ENCODE data around the gene ADAM22. TPM values are rescaled to one million over a fixed set of nuclear protein-coding genes. Genes with fewer than 3 reads are reported as not detected.

The ADAM22 gene
- total and polyA plus RNA-seq, 10 of the 15 experiments (the other 5 are each of a cell fraction or from before 2014, with no cell fraction given): 1.4 to 24.5 (median 7.6) TPM

GRCh38 chr7:88015309-88015708, 81.3 kb downstream of the ADAM22 start (continued):
- no peak for TF ChIP-seq ZNF687 (IDR thresholded peaks at IDR 0.05)
- no peak for TF ChIP-seq BCL3 (IDR thresholded peaks at IDR 0.05; ENCODE audit: borderline replicate concordance, insufficient read depth, low read depth, low read length, poor library complexity, severe bottlenecking)
- no peak for TF ChIP-seq ESRRA (IDR thresholded peaks at IDR 0.05; ENCODE audit: low read length)
- no peak for TF ChIP-seq SMAD5 (IDR thresholded peaks at IDR 0.05; ENCODE audit: low read depth)
- TF ChIP-seq SMAD1 (IDR thresholded peaks at IDR 0.05; ENCODE audit: low read depth, partially characterized antibody): no peak
- TF ChIP-seq RAD21 (IDR thresholded peaks at IDR 0.05; ENCODE audit: insufficient read depth, low read depth, low read length): no peak
- TF ChIP-seq CEBPZ (IDR thresholded peaks at IDR 0.05; ENCODE audit: low read depth, low read length): no peak
- no peak for TF ChIP-seq FOXM1 (IDR thresholded peaks at IDR 0.05; ENCODE audit: low read depth, low read length)
- no peak for TF ChIP-seq PRDM15 (CRISPR knock-in tag; IDR thresholded peaks at IDR 0.05)

Data from GM12878 (cell line).